HEK293 (cell line): ENCODE data around the gene CDK14.

Experiments
- CTCF ChIA-PET: fragments of 350-600 bp; formaldehyde crosslinking; extraction: SDS; loops from one replicate; lab custom pipeline; 2021; ENCODE audit warnings: antibody characterized with exemption; lab: Yijun Ruan, JAX
- POLR2A ChIA-PET: fragments of 300-600 bp; formaldehyde crosslinking; extraction: SDS; loops from one replicate; lab custom pipeline; 2020; ENCODE audit warnings: antibody characterized with exemption, inconsistent platforms; lab: Yijun Ruan, JAX
- H3K27ac ChIP-seq: fragments of 200-500 bp; sonication (Bioruptor generic); 2 replicates; pipeline ENCODE4 v1.5.1; 2014; ENCODE audit warnings: low read depth, low read length, control low read depth, inconsistent platforms; ENCODE audit errors: extremely low read depth
- H3K36me3 ChIP-seq, 2 experiments: fragments of 200-500 bp in 1 of 2; sonication (Bioruptor generic) in 1 of 2; 1 replicate in 1 of 2; 2 replicates in 1 of 2; pipeline ENCODE4 v1.5.1; 2014 to 2017; ENCODE audit warnings: inconsistent platforms in 2 of 2, low read length in 2 of 2; ENCODE audit not compliant: control insufficient read depth in 2 of 2, insufficient read depth in 1 of 2
- H3K4me1 ChIP-seq: fragments of 200-500 bp; sonication (Bioruptor generic); 2 replicates; pipeline ENCODE4 v1.5.1; 2014; ENCODE audit warnings: mild to moderate bottlenecking, low read length, inconsistent platforms; ENCODE audit not compliant: control insufficient read depth, insufficient read depth
- H3K4me3 ChIP-seq: 2 replicates; pipeline ENCODE4 v1.5.1; 2011; ENCODE audit warnings: low read depth, mild to moderate bottlenecking, control low read depth, low read length, moderate library complexity
- H3K9me3 ChIP-seq: fragments of 200-500 bp; sonication (Bioruptor generic); 2 replicates; pipeline ENCODE4 v1.5.1; 2014; ENCODE audit warnings: low read depth, low read length, inconsistent platforms; ENCODE audit not compliant: control insufficient read depth, insufficient read depth
- BCL11B ChIP-seq: fragments of 450-650 bp; formaldehyde crosslinking; IDR thresholded peaks from 2 replicates; pipeline ENCODE4 v1.5.1; 2016; ENCODE audit warnings: low read depth, missing biosample characterization, missing genetic modification characterization
- HOXA7 ChIP-seq: sonication (generic); formaldehyde crosslinking; IDR thresholded peaks from 2 replicates; pipeline ENCODE4 v1.8.1; 2022; ENCODE audit warnings: missing genetic modification reagents, borderline replicate concordance
- KLF10 ChIP-seq: fragments of 450-650 bp; IDR thresholded peaks from 2 replicates; pipeline ENCODE4 v1.5.1; 2018; ENCODE audit warnings: missing biosample characterization, mild to moderate bottlenecking, missing genetic modification characterization
- KLF7 ChIP-seq: fragments of 450-650 bp; formaldehyde crosslinking; IDR thresholded peaks from 2 replicates; pipeline ENCODE4 v1.5.1; 2016; ENCODE audit warnings: missing biosample characterization, missing genetic modification characterization, borderline replicate concordance
- ZFP41 ChIP-seq: fragments of 450-650 bp; formaldehyde crosslinking; IDR thresholded peaks from 2 replicates; pipeline ENCODE4 v1.5.1; 2016; ENCODE audit warnings: missing biosample characterization, missing genetic modification characterization, borderline replicate concordance
- ZNF132 ChIP-seq: fragments of 450-650 bp; formaldehyde crosslinking; IDR thresholded peaks from 2 replicates; pipeline ENCODE4 v1.5.1; 2017; ENCODE audit warnings: missing biosample characterization, missing genetic modification characterization, borderline replicate concordance
- ZNF138 ChIP-seq: fragments of 450-650 bp; formaldehyde crosslinking; IDR thresholded peaks from 2 replicates; pipeline ENCODE4 v1.5.1; 2016; ENCODE audit warnings: missing biosample characterization, missing genetic modification characterization, borderline replicate concordance
- ZNF140 ChIP-seq: fragments of 450-650 bp; formaldehyde crosslinking; IDR thresholded peaks from 2 replicates; pipeline ENCODE4 v1.5.1; 2016; ENCODE audit warnings: missing biosample characterization, missing genetic modification characterization
- ZNF335 ChIP-seq: fragments of 450-650 bp; formaldehyde crosslinking; conservative IDR thresholded peaks from 2 replicates; pipeline ENCODE4 v1.5.1; 2016; ENCODE audit warnings: missing biosample characterization, missing genetic modification characterization
- ZNF341 ChIP-seq: fragments of 450-650 bp; formaldehyde crosslinking; IDR thresholded peaks from 2 replicates; pipeline ENCODE4; 2016; ENCODE audit warnings: low read depth, missing biosample characterization, missing genetic modification characterization
- ZNF37A ChIP-seq: fragments of 450-650 bp; IDR thresholded peaks from 2 replicates; pipeline ENCODE4 v1.5.1; 2018; ENCODE audit warnings: missing biosample characterization, missing genetic modification characterization
- ZNF473 ChIP-seq: fragments of 450-650 bp; formaldehyde crosslinking; IDR thresholded peaks from 2 replicates; pipeline ENCODE4 v1.5.1; 2017; ENCODE audit warnings: missing biosample characterization, missing genetic modification characterization
- ZNF501 ChIP-seq: fragments of 450-650 bp; formaldehyde crosslinking; IDR thresholded peaks from 2 replicates; pipeline ENCODE4 v1.5.1; 2016; ENCODE audit warnings: missing biosample characterization, missing genetic modification characterization
- ZNF514 ChIP-seq: fragments of 450-650 bp; formaldehyde crosslinking; IDR thresholded peaks from 2 replicates; pipeline ENCODE4 v1.5.1; 2016; ENCODE audit warnings: missing biosample characterization, missing genetic modification characterization
- ZNF530 ChIP-seq: fragments of 450-650 bp; formaldehyde crosslinking; IDR thresholded peaks from 2 replicates; pipeline ENCODE4 v1.5.1; 2016; ENCODE audit warnings: low read depth, missing biosample characterization, missing genetic modification characterization
- ZNF560 ChIP-seq: fragments of 450-650 bp; formaldehyde crosslinking; IDR thresholded peaks from 2 replicates; pipeline ENCODE4 v1.5.1; 2017; ENCODE audit warnings: missing biosample characterization, missing genetic modification characterization, borderline replicate concordance
- ZNF843 ChIP-seq: fragments of 450-650 bp; formaldehyde crosslinking; IDR thresholded peaks from 2 replicates; pipeline ENCODE4 v1.5.1; 2016; ENCODE audit warnings: missing biosample characterization, missing genetic modification characterization
- TF ChIP-seq, protein P1 (sequence below): fragments of 450-650 bp; formaldehyde crosslinking; IDR thresholded peaks from 2 replicates; pipeline ENCODE4 v1.5.1; 2016; ENCODE audit warnings: missing biosample characterization, missing genetic modification characterization
- TF ChIP-seq, protein P2 (sequence below): fragments of 450-650 bp; formaldehyde crosslinking; IDR thresholded peaks from 2 replicates; pipeline ENCODE4 v1.5.1; 2016; ENCODE audit warnings: missing biosample characterization, missing genetic modification characterization
- TF ChIP-seq, protein P3 (sequence below): sonication (generic); formaldehyde crosslinking; IDR thresholded peaks from 2 replicates; pipeline ENCODE4 v1.8.1; 2022; ENCODE audit warnings: mild to moderate bottlenecking, moderate library complexity, missing genetic modification reagents
- TF ChIP-seq, protein P4 (sequence below): fragments of 450-650 bp; formaldehyde crosslinking; conservative IDR thresholded peaks from 2 replicates; pipeline ENCODE4 v1.5.1; 2016; ENCODE audit warnings: low read depth, missing biosample characterization, missing genetic modification characterization
- TF ChIP-seq, protein P5 (sequence below): fragments of 450-650 bp; formaldehyde crosslinking; IDR thresholded peaks from 2 replicates; pipeline ENCODE4 v1.5.1; 2016; ENCODE audit warnings: missing biosample characterization, missing genetic modification characterization, low read depth

Gene CDK14

DNA sequence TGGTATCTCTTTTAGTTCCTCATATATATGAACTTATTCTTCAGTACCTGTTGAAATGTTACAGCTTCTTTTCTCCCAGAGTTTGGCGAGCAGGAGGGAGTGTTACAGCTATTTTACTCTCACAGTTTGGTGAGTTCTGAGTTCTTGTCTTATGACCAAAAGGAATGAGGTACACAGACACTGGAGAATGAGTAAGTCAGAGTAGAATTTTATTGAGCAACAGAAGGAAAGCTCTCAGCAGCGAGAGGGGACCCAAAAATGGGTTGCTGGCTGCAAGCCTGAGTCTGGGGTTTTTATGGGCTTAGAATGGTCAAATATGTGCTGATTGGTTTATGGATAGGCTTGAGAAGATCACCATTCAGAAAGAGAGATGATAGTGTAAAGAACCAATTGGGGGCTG, 175.2 kb downstream of the CDK14 start (continued):
- TF ChIP-seq, protein P1, sequence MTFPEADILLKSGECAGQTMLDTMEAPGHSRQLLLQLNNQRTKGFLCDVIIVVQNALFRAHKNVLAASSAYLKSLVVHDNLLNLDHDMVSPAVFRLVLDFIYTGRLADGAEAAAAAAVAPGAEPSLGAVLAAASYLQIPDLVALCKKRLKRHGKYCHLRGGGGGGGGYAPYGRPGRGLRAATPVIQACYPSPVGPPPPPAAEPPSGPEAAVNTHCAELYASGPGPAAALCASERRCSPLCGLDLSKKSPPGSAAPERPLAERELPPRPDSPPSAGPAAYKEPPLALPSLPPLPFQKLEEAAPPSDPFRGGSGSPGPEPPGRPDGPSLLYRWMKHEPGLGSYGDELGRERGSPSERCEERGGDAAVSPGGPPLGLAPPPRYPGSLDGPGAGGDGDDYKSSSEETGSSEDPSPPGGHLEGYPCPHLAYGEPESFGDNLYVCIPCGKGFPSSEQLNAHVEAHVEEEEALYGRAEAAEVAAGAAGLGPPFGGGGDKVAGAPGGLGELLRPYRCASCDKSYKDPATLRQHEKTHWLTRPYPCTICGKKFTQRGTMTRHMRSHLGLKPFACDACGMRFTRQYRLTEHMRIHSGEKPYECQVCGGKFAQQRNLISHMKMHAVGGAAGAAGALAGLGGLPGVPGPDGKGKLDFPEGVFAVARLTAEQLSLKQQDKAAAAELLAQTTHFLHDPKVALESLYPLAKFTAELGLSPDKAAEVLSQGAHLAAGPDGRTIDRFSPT (tag by site-specific recombination), result no peak

DNA sequence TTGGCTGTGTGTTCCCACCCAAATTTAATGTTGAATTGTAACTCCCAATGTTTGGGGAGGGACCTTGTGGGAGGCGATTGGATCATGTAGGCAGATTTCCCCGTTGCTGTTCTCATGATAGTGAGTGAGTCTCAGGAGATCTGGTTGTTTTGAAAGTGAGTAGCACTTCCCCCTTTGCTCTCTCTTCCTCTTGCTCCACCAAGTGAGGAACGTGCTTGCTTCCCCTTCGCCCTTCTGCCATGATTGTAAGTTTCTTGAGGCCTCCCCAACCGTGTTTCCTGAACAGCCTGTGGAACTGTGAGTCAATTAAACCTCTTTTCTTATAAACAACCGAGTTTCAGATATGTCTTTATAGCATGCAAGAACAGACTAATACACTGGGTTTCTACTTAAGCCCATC, 176.3 kb downstream of the CDK14 start:
- H3K36me3 ChIP-seq, result no peaks in the 10 kb centered on the region
- TF ChIP-seq ZNF37A (tag by site-specific recombination), result no peak
- TF ChIP-seq, protein P2, sequence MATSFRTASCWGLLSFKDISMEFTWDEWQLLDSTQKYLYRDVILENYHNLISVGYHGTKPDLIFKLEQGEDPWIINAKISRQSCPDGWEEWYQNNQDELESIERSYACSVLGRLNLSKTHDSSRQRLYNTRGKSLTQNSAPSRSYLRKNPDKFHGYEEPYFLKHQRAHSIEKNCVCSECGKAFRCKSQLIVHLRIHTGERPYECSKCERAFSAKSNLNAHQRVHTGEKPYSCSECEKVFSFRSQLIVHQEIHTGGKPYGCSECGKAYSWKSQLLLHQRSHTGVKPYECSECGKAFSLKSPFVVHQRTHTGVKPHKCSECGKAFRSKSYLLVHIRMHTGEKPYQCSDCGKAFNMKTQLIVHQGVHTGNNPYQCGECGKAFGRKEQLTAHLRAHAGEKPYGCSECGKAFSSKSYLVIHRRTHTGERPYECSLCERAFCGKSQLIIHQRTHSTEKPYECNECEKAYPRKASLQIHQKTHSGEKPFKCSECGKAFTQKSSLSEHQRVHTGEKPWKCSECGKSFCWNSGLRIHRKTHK, result no peak
- TF ChIP-seq, protein P3, sequence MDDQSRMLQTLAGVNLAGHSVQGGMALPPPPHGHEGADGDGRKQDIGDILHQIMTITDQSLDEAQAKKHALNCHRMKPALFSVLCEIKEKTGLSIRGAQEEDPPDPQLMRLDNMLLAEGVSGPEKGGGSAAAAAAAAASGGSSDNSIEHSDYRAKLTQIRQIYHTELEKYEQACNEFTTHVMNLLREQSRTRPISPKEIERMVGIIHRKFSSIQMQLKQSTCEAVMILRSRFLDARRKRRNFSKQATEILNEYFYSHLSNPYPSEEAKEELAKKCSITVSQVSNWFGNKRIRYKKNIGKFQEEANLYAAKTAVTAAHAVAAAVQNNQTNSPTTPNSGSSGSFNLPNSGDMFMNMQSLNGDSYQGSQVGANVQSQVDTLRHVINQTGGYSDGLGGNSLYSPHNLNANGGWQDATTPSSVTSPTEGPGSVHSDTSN (CRISPR knock-in tag), result no peak
- no peak for TF ChIP-seq ZNF473
- no peak for TF ChIP-seq KLF10 (tag by site-specific recombination)
- TF ChIP-seq ZFP41 (tag by site-specific recombination), result no peak
- no peak for TF ChIP-seq ZNF138 (tag by site-specific recombination)
- TF ChIP-seq ZNF341 (tag by site-specific recombination), result no peak
- no peak for TF ChIP-seq ZNF335
- TF ChIP-seq ZNF514 (tag by site-specific recombination), result no peak
- no peak for TF ChIP-seq HOXA7
- TF ChIP-seq ZNF501 (tag by site-specific recombination), result no peak
- TF ChIP-seq ZNF843 (tag by site-specific recombination), result no peak
- no peak for TF ChIP-seq ZNF530 (tag by site-specific recombination)
- TF ChIP-seq, all 188 proteins: peak for 0
- ChIA-PET POLR2A (no interaction called here), CTCF (no interaction called here)
- no peak overlapping the region for H3K4me3 ChIP-seq
- no peaks in the 10 kb centered on the region for H3K9me3 ChIP-seq
- H3K4me1 ChIP-seq, result peaks cover 3% of the 10 kb centered on the region; the same call in 1 of the 2 replicates
- no peak overlapping the region for H3K27ac ChIP-seq

DNA sequence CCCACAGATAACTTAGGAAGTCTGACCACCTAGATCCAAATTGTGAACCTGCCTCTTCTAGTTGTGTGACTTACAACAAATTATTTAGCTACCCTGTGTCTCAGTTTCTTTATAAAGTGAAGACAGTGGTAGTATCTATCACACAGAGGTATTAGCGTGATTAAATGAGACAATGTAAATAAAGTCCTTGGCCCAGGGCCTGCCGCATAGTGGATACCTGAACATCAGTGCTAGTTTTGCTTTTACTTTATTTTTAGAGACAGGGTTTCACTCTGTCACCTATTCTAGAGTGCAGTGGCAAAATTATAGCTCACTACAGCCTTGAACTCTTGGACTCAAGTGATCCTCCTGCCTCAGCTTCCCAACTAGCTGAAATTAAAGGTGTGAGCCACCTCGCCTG, 177.1 kb downstream of the CDK14 start:
- no peaks in the 10 kb centered on the region for H3K36me3 ChIP-seq
- H3K4me1 ChIP-seq, result no peaks in the 10 kb centered on the region
- ChIA-PET POLR2A (no interaction called here), CTCF (no interaction called here)
- H3K9me3 ChIP-seq, result no peaks in the 10 kb centered on the region
- H3K4me3 ChIP-seq, result no peak overlapping the region
- H3K27ac ChIP-seq, result no peak overlapping the region
- no peak for TF ChIP-seq ZNF140 (tag by site-specific recombination)

DNA sequence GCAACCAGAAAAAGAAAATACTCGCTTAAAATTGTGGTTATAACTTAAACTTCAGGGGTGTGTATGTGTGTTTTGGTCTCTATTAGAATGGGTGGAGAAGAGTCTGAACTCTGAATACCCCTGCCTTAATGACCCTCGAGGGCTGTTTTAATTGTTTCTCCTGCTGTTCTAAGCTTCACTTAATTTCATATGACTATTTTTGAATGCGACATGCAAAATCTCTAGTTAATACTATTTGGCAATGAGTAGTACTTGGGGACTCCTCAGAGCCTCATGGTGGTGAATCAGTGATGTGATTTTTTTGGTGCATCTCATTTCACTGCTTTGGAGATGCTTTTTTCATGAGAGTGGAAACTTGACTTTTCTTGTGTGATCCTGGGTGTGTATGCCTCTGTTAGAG, 178.6 kb downstream of the CDK14 start:
- Histone ChIP-seq H3K36me3 (no peaks in the 10 kb centered on the region), H3K4me1 (no peaks in the 10 kb centered on the region), H3K4me3 (no peak overlapping the region), H3K9me3 (no peaks in the 10 kb centered on the region), H3K27ac (no peak overlapping the region)
- POLR2A ChIA-PET, result no interaction called here
- CTCF ChIA-PET, result interaction anchor here (0.6 kb wide), 1 partner anchor 79 kb away, joined by 3 read pairs; no protein-coding TSS in a partner anchor
- TF ChIP-seq, protein P4, sequence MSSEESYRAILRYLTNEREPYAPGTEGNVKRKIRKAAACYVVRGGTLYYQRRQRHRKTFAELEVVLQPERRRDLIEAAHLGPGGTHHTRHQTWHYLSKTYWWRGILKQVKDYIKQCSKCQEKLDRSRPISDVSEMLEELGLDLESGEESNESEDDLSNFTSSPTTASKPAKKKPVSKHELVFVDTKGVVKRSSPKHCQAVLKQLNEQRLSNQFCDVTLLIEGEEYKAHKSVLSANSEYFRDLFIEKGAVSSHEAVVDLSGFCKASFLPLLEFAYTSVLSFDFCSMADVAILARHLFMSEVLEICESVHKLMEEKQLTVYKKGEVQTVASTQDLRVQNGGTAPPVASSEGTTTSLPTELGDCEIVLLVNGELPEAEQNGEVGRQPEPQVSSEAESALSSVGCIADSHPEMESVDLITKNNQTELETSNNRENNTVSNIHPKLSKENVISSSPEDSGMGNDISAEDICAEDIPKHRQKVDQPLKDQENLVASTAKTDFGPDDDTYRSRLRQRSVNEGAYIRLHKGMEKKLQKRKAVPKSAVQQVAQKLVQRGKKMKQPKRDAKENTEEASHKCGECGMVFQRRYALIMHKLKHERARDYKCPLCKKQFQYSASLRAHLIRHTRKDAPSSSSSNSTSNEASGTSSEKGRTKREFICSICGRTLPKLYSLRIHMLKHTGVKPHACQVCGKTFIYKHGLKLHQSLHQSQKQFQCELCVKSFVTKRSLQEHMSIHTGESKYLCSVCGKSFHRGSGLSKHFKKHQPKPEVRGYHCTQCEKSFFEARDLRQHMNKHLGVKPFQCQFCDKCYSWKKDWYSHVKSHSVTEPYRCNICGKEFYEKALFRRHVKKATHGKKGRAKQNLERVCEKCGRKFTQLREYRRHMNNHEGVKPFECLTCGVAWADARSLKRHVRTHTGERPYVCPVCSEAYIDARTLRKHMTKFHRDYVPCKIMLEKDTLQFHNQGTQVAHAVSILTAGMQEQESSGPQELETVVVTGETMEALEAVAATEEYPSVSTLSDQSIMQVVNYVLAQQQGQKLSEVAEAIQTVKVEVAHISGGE (tag by site-specific recombination), result no peak
- no peak for TF ChIP-seq KLF7 (tag by site-specific recombination)
- TF ChIP-seq ZNF132, result no peak
- TF ChIP-seq ZNF560 (tag by site-specific recombination), result no peak
- TF ChIP-seq BCL11B (tag by site-specific recombination), result no peak
- TF ChIP-seq, protein P5, sequence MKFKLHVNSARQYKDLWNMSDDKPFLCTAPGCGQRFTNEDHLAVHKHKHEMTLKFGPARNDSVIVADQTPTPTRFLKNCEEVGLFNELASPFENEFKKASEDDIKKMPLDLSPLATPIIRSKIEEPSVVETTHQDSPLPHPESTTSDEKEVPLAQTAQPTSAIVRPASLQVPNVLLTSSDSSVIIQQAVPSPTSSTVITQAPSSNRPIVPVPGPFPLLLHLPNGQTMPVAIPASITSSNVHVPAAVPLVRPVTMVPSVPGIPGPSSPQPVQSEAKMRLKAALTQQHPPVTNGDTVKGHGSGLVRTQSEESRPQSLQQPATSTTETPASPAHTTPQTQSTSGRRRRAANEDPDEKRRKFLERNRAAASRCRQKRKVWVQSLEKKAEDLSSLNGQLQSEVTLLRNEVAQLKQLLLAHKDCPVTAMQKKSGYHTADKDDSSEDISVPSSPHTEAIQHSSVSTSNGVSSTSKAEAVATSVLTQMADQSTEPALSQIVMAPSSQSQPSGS (tag by site-specific recombination), result no peak
